CD8-positive, alpha-beta memory T cell (primary cell): ENCODE results near the gene SLC38A7. TPM values are rescaled to one million over a fixed set of nuclear protein-coding genes. Genes with fewer than 3 reads are reported as not detected.
"Not testable (repeated sequence)": the region's sequence is repeated elsewhere in the genome, so short reads cannot be mapped to it uniquely, and the experiment has no call there.

Experiments used
- CTCF ChIA-PET: fragments of 350-600 bp; sonication (Branson Sonifier 250); formaldehyde crosslinking; loops from one replicate; lab custom pipeline; 2021; ENCODE audit warnings: antibody characterized with exemption; lab: Charles Lee
- POLR2A ChIA-PET: fragments of 350-600 bp; sonication (Branson Sonifier 250); formaldehyde crosslinking; loops from one replicate; lab custom pipeline; 2021; ENCODE audit warnings: antibody characterized with exemption; lab: Charles Lee
- DNase-seq, 5 donors: peaks; one replicate each; pipeline versions ENCODE4 v3.0.0 to v3.0.0-alpha.2; 2020 to 2022; ENCODE audit warnings: mixed read lengths in 1 of 5
- H3K27ac ChIP-seq: one replicate; pipeline ENCODE4 v1.7.0; 2013; ENCODE audit warnings: low read depth, mild to moderate bottlenecking, low read length, moderate library complexity
- H3K27me3 ChIP-seq: 2 replicates; pipeline ENCODE4 v1.7.0; 2013; ENCODE audit warnings: low read length, mild to moderate bottlenecking; ENCODE audit not compliant: insufficient read depth, poor library complexity, severe bottlenecking
- H3K36me3 ChIP-seq: 2 replicates; pipeline ENCODE4 v1.7.0; 2013; ENCODE audit warnings: mild to moderate bottlenecking, low read length, moderate library complexity; ENCODE audit not compliant: insufficient read depth
- H3K4me1 ChIP-seq: 2 replicates; pipeline ENCODE4 v1.7.0; 2013; ENCODE audit warnings: mild to moderate bottlenecking, low read length, moderate library complexity; ENCODE audit not compliant: insufficient read depth
- H3K4me3 ChIP-seq: 2 replicates; pipeline ENCODE4 v1.7.0; 2013; ENCODE audit warnings: mild to moderate bottlenecking, low read length
- H3K9me3 ChIP-seq: 2 replicates; pipeline ENCODE4 v1.7.0; 2013; ENCODE audit warnings: mild to moderate bottlenecking, low read length
- H3K27ac Mint-ChIP-seq, 8 donors: one replicate each; pipeline ENCODE4 v1.8.0; 2020 to 2021; ENCODE audit warnings: mixed read lengths in 8 of 8, mild to moderate bottlenecking in 6 of 8, inconsistent platforms in 3 of 8, moderate library complexity in 3 of 8
- H3K27me3 Mint-ChIP-seq, 2 donors: one replicate each; pipeline ENCODE4 v1.8.0; 2020 to 2021; ENCODE audit warnings: mixed read lengths in 2 of 2, mild to moderate bottlenecking in 1 of 2, moderate library complexity in 1 of 2
- H3K36me3 Mint-ChIP-seq, 3 donors: one replicate each; pipeline ENCODE4 v1.8.0; 2020 to 2021; ENCODE audit warnings: mixed read lengths in 3 of 3, inconsistent platforms in 1 of 3, mild to moderate bottlenecking in 1 of 3
- H3K4me1 Mint-ChIP-seq, 3 donors: one replicate each; pipeline ENCODE4 v1.8.0; 2020 to 2021; ENCODE audit warnings: mixed read lengths in 3 of 3, inconsistent platforms in 1 of 3, mild to moderate bottlenecking in 1 of 3
- H3K4me3 Mint-ChIP-seq, 7 donors: one replicate each; pipeline ENCODE4 v1.8.0; 2020 to 2021; ENCODE audit warnings: mixed read lengths in 7 of 7, mild to moderate bottlenecking in 6 of 7, moderate library complexity in 4 of 7, inconsistent platforms in 2 of 7
- H3K9me3 Mint-ChIP-seq, 5 donors: one replicate each; pipeline ENCODE4 v1.8.0; 2020 to 2022; ENCODE audit warnings: mixed read lengths in 5 of 5, mild to moderate bottlenecking in 3 of 5, moderate library complexity in 2 of 5, inconsistent platforms in 1 of 5
- polyA plus RNA-seq: library from polyadenylated mRNA; unstranded; fragments of 300-500 nt; fragmentation: Illumina TruSeq; gene quantifications from one replicate; pipeline ENCODE4 v1.2.3, GENCODE V29; 2021
- total RNA-seq, 2 experiments: library from RNA; stranded (reverse); gene quantifications; one replicate each; pipeline ENCODE4 v1.2.3, GENCODE V29; 2021

The SLC38A7 gene
- total and polyA plus RNA-seq, 3 experiments from 2014 or later, result 5.8 to 15.0 (median 13.5) TPM

DNA sequence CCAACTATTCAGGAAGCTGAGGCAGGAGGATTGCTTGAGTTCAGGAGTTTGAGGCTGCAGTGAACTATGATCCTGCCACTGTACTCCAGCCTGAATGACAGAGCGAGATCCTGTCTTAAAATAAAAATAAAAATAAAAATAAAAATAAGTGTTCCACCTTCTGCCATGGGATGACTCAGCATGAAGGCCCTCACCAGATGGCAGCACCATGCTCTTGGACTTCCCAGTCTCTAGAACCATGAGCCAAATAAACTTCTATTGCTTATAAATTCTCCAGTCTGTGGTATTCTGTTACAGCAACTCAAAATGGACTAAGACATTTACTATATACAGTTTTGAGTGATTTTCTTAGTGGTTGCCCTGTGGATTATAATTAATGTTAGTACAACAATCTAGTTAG lies 7.9 kb upstream of the SLC38A7 start:
- ChIA-PET CTCF (no interaction called here), POLR2A (no interaction called here)
- H3K4me3 Mint-ChIP-seq, result no peak overlapping the region

DNA sequence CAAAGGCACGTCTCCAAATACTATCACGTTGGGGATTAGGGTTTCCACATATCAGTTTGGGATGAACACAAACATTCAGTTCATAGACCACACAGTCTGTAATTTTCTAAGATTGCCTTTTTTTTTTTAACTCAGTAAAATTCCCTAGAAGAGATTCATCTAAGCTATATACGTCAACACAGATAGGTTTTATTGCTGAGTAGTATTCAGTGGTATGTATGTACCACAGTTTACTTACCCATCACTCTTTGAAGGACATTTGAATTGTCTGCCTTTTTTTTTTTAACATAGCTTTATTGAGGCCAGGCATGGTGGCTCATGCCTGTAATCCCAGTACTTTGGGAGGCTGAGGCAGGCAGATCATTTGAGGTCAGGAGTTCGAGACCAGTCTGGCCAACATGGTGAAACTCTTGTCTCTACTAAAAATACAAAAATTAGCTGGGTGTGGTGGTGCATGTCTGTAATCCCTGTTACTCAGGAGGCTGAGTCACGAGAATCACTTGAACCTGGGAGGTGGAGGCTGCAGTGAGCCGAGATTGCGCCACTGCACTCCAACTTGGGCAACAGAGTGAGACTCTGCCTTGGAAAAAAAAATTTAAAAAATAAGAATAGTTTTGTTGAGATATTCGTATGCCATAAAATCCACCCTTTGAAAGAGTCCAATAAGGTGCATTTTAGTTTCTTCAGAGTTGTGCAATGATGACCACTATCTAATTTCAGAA lies 2.6 kb upstream of the SLC38A7 start:
- H3K4me3 ChIP-seq, POLR2A ChIA-PET, H3K27ac Mint-ChIP-seq, H3K27ac ChIP-seq, H3K36me3 ChIP-seq, H3K9me3 Mint-ChIP-seq, DNase-seq, H3K36me3 Mint-ChIP-seq, CTCF ChIA-PET, H3K27me3 ChIP-seq, H3K9me3 ChIP-seq: not testable (repeated sequence)
- peak overlapping the region in 1 of 7 donors; percentile 65 for H3K4me3 Mint-ChIP-seq
- H3K4me1 Mint-ChIP-seq, result peaks cover 16 to 19% (median 17%) of the 10 kb centered on the region in 3 donors
- peaks cover 7 to 11% of the 10 kb centered on the region in 2 donors for H3K27me3 Mint-ChIP-seq
- peaks cover 18% of the 10 kb centered on the region for H3K4me1 ChIP-seq

More for the DNA sequence above, 7.9 kb upstream of the SLC38A7 start:
- Histone ChIP-seq H3K4me3 (no peak overlapping the region), H3K9me3 (no peaks in the 10 kb centered on the region), H3K4me1 (no peaks in the 10 kb centered on the region), H3K36me3 (no peaks in the 10 kb centered on the region), H3K27me3 (no peaks in the 10 kb centered on the region), H3K27ac (no peak overlapping the region)
- H3K36me3 Mint-ChIP-seq, result peaks cover 0 to 16% (median 3%) of the 10 kb centered on the region in 3 donors
- H3K9me3 Mint-ChIP-seq, result peaks cover 0 to 4% (median 3%) of the 10 kb centered on the region in 5 donors
- H3K27ac Mint-ChIP-seq, result no peak overlapping the region
- no peak for DNase-seq
- peaks cover 7 to 11% of the 10 kb centered on the region in 2 donors for H3K27me3 Mint-ChIP-seq
- H3K4me1 Mint-ChIP-seq, result no peaks in the 10 kb centered on the region

DNA sequence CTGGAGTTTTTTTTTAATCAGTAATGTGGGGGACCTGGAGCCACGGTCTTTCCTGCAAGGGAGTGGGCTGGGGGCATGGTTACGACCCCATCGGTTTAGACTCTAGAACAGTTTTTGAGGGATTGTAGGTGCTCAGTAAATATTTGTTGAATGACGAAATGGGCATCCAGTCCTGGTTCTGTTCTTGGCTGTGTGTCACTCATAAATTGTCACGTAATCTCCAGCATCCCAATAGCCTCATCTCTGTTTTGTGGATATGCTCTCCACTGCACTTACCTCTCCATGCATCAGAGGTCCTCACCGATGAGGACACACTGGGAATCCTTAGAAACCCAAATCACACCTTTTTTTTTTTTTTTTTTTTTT lies 497 bp upstream of the SLC38A7 start:
- no peaks in the 10 kb centered on the region for H3K9me3 ChIP-seq
- Mint-ChIP-seq H3K9me3 (no peaks in the 10 kb centered on the region), H3K4me1 (peaks cover 18 to 26% (median 26%) of the 10 kb centered on the region in 3 donors), H3K27me3 (peaks cover 0 to 6% of the 10 kb centered on the region in 2 donors), H3K27ac (peak overlapping the region in 4 of 8 donors; percentile 17 to 92 (median 48)), H3K36me3 (peaks cover 0 to 8% (median 4%) of the 10 kb centered on the region in 3 donors), H3K4me3 (peak overlapping the region; percentile 85 to 97 (median 93))
- no peaks in the 10 kb centered on the region for H3K36me3 ChIP-seq
- peaks cover 18% of the 10 kb centered on the region for H3K4me1 ChIP-seq
- CTCF ChIA-PET, result interaction anchor here (0.9 kb wide), 1 partner anchor 71 kb away, joined by 6 read pairs; no protein-coding TSS in a partner anchor
- H3K27ac ChIP-seq, result no peak overlapping the region
- H3K27me3 ChIP-seq, result no peaks in the 10 kb centered on the region
- POLR2A ChIA-PET, result interaction anchor here (1.1 kb wide), 1 partner anchor 56 kb away, joined by 4 read pairs; no protein-coding TSS in a partner anchor
- H3K4me3 ChIP-seq, result peak overlapping the region; percentile 80
- DNase-seq, result no peak

- Histone ChIP-seq H3K4me3 (peak overlapping the region; percentile 80), H3K27ac (peak overlapping the region; percentile 55)
- peak overlapping the region; percentile 85 to 97 (median 93) for H3K4me3 Mint-ChIP-seq
These were observed 593 bp downstream of the SLC38A7 start for GRCh38 chr16:58684001-58684353.

GRCh38 chr16:58679763-58680162 lies 4.8 kb downstream of the SLC38A7 start:
- CTCF ChIA-PET, result interaction anchor here (0.9 kb wide), 1 partner anchor 27 kb away, joined by 3 read pairs; no protein-coding TSS in a partner anchor
- peaks cover 6 to 36% (median 10%) of the 10 kb centered on the region in 3 donors for H3K36me3 Mint-ChIP-seq
- peaks cover 19 to 24% (median 23%) of the 10 kb centered on the region in 3 donors for H3K4me1 Mint-ChIP-seq
- no peaks in the 10 kb centered on the region for H3K27me3 Mint-ChIP-seq
- Histone ChIP-seq H3K4me1 (peaks cover 15% of the 10 kb centered on the region), H3K27ac (no peak overlapping the region), H3K27me3 (no peaks in the 10 kb centered on the region), H3K9me3 (no peaks in the 10 kb centered on the region), H3K36me3 (no peaks in the 10 kb centered on the region), H3K4me3 (no peak overlapping the region)
- DNase-seq, result no peak
- H3K9me3 Mint-ChIP-seq, result no peaks in the 10 kb centered on the region
- peak overlapping the region in 1 of 7 donors; percentile 52 for H3K4me3 Mint-ChIP-seq
- POLR2A ChIA-PET, result no interaction called here
- no peak overlapping the region for H3K27ac Mint-ChIP-seq

More at GRCh38 chr16:58684001-58684353, 593 bp downstream of the SLC38A7 start:
- Histone ChIP-seq H3K9me3 (no peaks in the 10 kb centered on the region), H3K4me1 (peaks cover 18% of the 10 kb centered on the region), H3K36me3 (no peaks in the 10 kb centered on the region), H3K27me3 (no peaks in the 10 kb centered on the region)
- ChIA-PET POLR2A (interaction anchor here (1.1 kb wide), 1 partner anchor 55 kb away, joined by 4 read pairs; no protein-coding TSS in a partner anchor), CTCF (no interaction called here)
- DNase-seq, result no peak
- Mint-ChIP-seq H3K36me3 (peaks cover 0 to 15% (median 4%) of the 10 kb centered on the region in 3 donors), H3K9me3 (no peaks in the 10 kb centered on the region), H3K27ac (peak overlapping the region in 6 of 8 donors; percentile 76 to 98 (median 84)), H3K27me3 (no peaks in the 10 kb centered on the region), H3K4me1 (peaks cover 18 to 26% (median 26%) of the 10 kb centered on the region in 3 donors)

- CTCF ChIA-PET, result no interaction called here
- peaks cover 6 to 34% (median 10%) of the 10 kb centered on the region in 3 donors for H3K36me3 Mint-ChIP-seq
These were observed 5.9 kb downstream of the SLC38A7 start for GRCh38 chr16:58678716-58679115.

GRCh38 chr16:58678269-58678668 lies 6.3 kb downstream of the SLC38A7 start:
- Mint-ChIP-seq H3K36me3 (peaks cover 6 to 34% (median 10%) of the 10 kb centered on the region in 3 donors), H3K9me3 (no peaks in the 10 kb centered on the region), H3K4me1 (peaks cover 8 to 11% (median 9%) of the 10 kb centered on the region in 3 donors), H3K27me3 (no peaks in the 10 kb centered on the region), H3K4me3 (no peak overlapping the region), H3K27ac (no peak overlapping the region)
- H3K27ac ChIP-seq, result no peak overlapping the region
- ChIA-PET CTCF (no interaction called here), POLR2A (no interaction called here)
- no peak overlapping the region for H3K4me3 ChIP-seq
- no peaks in the 10 kb centered on the region for H3K9me3 ChIP-seq
- no peaks in the 10 kb centered on the region for H3K27me3 ChIP-seq
- H3K36me3 ChIP-seq, result no peaks in the 10 kb centered on the region
- H3K4me1 ChIP-seq, result peaks cover 2% of the 10 kb centered on the region
- no peak for DNase-seq

More at GRCh38 chr16:58678716-58679115, 5.9 kb downstream of the SLC38A7 start:
- Histone ChIP-seq H3K27ac (no peak overlapping the region), H3K27me3 (no peaks in the 10 kb centered on the region), H3K4me1 (peaks cover 6% of the 10 kb centered on the region), H3K4me3 (no peak overlapping the region), H3K9me3 (no peaks in the 10 kb centered on the region), H3K36me3 (no peaks in the 10 kb centered on the region)
- Mint-ChIP-seq H3K4me1 (peaks cover 12 to 16% (median 13%) of the 10 kb centered on the region in 3 donors), H3K4me3 (peak overlapping the region in 1 of 7 donors; percentile 40), H3K27ac (peak overlapping the region in 1 of 8 donors; percentile 72), H3K9me3 (no peaks in the 10 kb centered on the region), H3K27me3 (no peaks in the 10 kb centered on the region)
- POLR2A ChIA-PET, result no interaction called here
- DNase-seq, result no peak

DNA sequence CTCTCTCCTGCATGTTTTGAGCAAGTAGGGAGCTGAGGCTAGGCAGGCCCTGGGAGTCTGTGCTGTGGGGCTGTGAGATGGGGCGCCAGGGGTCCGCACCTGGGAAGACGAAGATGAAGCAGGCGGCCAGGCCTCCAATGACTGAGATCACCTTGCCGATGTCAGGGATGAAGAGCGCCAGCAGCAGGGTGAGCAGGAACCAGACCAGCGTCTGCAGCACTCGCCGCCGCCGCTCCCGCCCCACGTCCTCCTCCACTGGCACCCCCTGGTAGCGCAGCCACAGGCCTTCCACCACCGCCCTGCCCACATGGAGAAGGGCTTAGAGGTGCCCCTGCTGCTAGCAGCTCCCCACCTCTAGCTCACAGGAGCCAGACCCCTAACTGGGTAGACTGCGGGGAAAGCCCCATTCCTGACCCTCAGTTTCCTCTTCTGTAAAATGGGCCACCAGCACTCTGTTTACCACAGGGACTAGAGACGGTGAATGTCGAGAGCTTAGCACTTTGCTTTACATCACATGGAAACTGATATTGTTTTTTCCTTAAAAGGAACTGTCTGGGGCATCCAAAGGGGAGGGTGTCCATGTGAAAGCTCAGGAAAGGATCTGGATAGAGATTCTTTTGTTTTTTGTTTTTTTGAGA lies 13.5 kb downstream of the SLC38A7 start:
- ChIA-PET CTCF (no interaction called here), POLR2A (no interaction called here)
- no peaks in the 10 kb centered on the region for H3K9me3 ChIP-seq
- Mint-ChIP-seq H3K4me3 (no peak overlapping the region), H3K4me1 (peaks cover 0 to 2% (median 0%) of the 10 kb centered on the region in 3 donors), H3K27ac (peak overlapping the region in 1 of 8 donors; percentile 5), H3K36me3 (peaks cover 0 to 30% (median 14%) of the 10 kb centered on the region in 3 donors), H3K9me3 (no peaks in the 10 kb centered on the region), H3K27me3 (no peaks in the 10 kb centered on the region)
- H3K4me1 ChIP-seq, result no peaks in the 10 kb centered on the region
- no peak overlapping the region for H3K4me3 ChIP-seq
- H3K27me3 ChIP-seq, result no peaks in the 10 kb centered on the region
- peaks cover 3% of the 10 kb centered on the region for H3K36me3 ChIP-seq
- DNase-seq, result no peak
- no peak overlapping the region for H3K27ac ChIP-seq
